SK-N-SH (cell line): ENCODE data around the gene ELAVL4. TPM values are rescaled to one million over a fixed set of nuclear protein-coding genes. Genes with fewer than 3 reads are reported as not detected.

Experiments
- CTCF ChIA-PET: fragments of 300-600, 350-600 bp; formaldehyde crosslinking; extraction: SDS; loops from one replicate; lab custom pipeline; 2021; lab: Yijun Ruan, JAX
- POLR2A ChIA-PET: fragments of 350-600 bp; sonication (Branson Sonifier 250); formaldehyde crosslinking; extraction: SDS; loops from one replicate; lab custom pipeline; 2020; ENCODE audit warnings: antibody characterized with exemption, inconsistent platforms; lab: Yijun Ruan, JAX
- DNase-seq: peaks from one replicate; pipeline ENCODE4 v3.0.0; 2012
- H2AFZ ChIP-seq: fragments of 200-600 bp; sonication (generic); 2 replicates; pipeline ENCODE4 v1.8.1; 2016; ENCODE audit warnings: antibody characterized with exemption, mild to moderate bottlenecking, low read depth
- H3F3A ChIP-seq: fragments of 200-600 bp; sonication (generic); replicated peaks from 2 replicates; pipeline ENCODE3; 2016; ENCODE audit warnings: antibody characterized with exemption, mild to moderate bottlenecking; ENCODE audit not compliant: insufficient read depth
- H3K27ac ChIP-seq, 2 experiments: fragments of 200-500 bp in 1 of 2; fragments of 200-600 bp in 1 of 2; sonication (Bioruptor generic) in 1 of 2; sonication (generic), shearing (Covaris generic) in 1 of 2; 2 replicates each; pipeline versions ENCODE4 v1.5.1 to v1.6.1; 2014 to 2016; ENCODE audit warnings: low read depth in 2 of 2, inconsistent platforms in 1 of 2, low read length in 1 of 2, mild to moderate bottlenecking in 1 of 2, mixed read lengths in 1 of 2
- H3K27me3 ChIP-seq: fragments of 200-600 bp; sonication (generic), shearing (Covaris generic); 2 replicates; pipeline ENCODE4 v1.6.1; 2016; ENCODE audit warnings: mixed run types; ENCODE audit not compliant: insufficient read depth
- H3K36me3 ChIP-seq, 2 experiments: fragments of 200-500 bp in 1 of 2; fragments of 200-600 bp in 1 of 2; sonication (Bioruptor generic) in 1 of 2; sonication (generic) in 1 of 2; replicated peaks in 1 of 2; 2 replicates each; pipeline versions ENCODE3 to v1.5.1; 2014 to 2016; ENCODE audit warnings: low read length in 1 of 2, mild to moderate bottlenecking in 1 of 2; ENCODE audit not compliant: insufficient read depth in 2 of 2, control insufficient read depth in 1 of 2
- H3K4me1 ChIP-seq, 2 experiments: fragments of 200-500 bp in 1 of 2; fragments of 200-600 bp in 1 of 2; sonication (Bioruptor generic) in 1 of 2; sonication (generic), shearing (Covaris generic) in 1 of 2; 2 replicates each; pipeline versions ENCODE4 v1.5.1 to v1.6.1; 2014 to 2016; ENCODE audit warnings: low read depth in 1 of 2, low read length in 1 of 2, mixed run types in 1 of 2; ENCODE audit not compliant: insufficient read depth in 2 of 2, control insufficient read depth in 1 of 2
- H3K4me2 ChIP-seq: fragments of 200-600 bp; sonication (generic), shearing (Covaris generic); 2 replicates; pipeline ENCODE4 v1.6.1; 2017; ENCODE audit warnings: mixed run types
- H3K4me3 ChIP-seq, 2 experiments: fragments of 200-500 bp in 1 of 2; fragments of 200-600 bp in 1 of 2; sonication (Bioruptor generic) in 1 of 2; sonication (generic), shearing (Covaris generic) in 1 of 2; 2 replicates each; pipeline versions ENCODE4 v1.5.1 to v1.8.1; 2014 to 2016; ENCODE audit warnings: low read depth in 2 of 2, inconsistent platforms in 1 of 2, low read length in 1 of 2, mild to moderate bottlenecking in 1 of 2, mixed read lengths in 1 of 2, moderate library complexity in 1 of 2
- H3K79me2 ChIP-seq: fragments of 200-600 bp; sonication (generic); 2 replicates; pipeline ENCODE4 v1.8.1; 2017; ENCODE audit warnings: mild to moderate bottlenecking; ENCODE audit not compliant: insufficient read depth
- H3K9ac ChIP-seq: fragments of 200-600 bp; sonication (generic); 2 replicates; pipeline ENCODE4 v1.6.1; 2017; ENCODE audit warnings: mixed run types
- H3K9me2 ChIP-seq: fragments of 200-600 bp; sonication (generic); 2 replicates; pipeline ENCODE4 v1.6.1; 2017; ENCODE audit warnings: mixed run types
- H3K9me3 ChIP-seq: fragments of 200-600 bp; sonication (generic); 2 replicates; pipeline ENCODE4 v1.6.1; 2017; ENCODE audit warnings: mixed run types, mild to moderate bottlenecking, moderate library complexity
- H4K20me1 ChIP-seq: fragments of 200-600 bp; sonication (generic); 2 replicates; pipeline ENCODE4 v1.6.1; 2017; ENCODE audit warnings: mild to moderate bottlenecking, mixed run types; ENCODE audit not compliant: insufficient read depth
- FOSL2 ChIP-seq: IDR thresholded peaks from 2 replicates; pipeline ENCODE4 v1.4.0; 2012; ENCODE audit warnings: low read depth, mild to moderate bottlenecking, moderate library complexity, borderline replicate concordance
- FOXM1 ChIP-seq: IDR thresholded peaks from 2 replicates; pipeline ENCODE4 v1.4.0; 2012; ENCODE audit warnings: low read depth, mild to moderate bottlenecking
- JUND ChIP-seq: IDR thresholded peaks from 2 replicates; pipeline ENCODE4 v1.4.0; 2012
- MXI1 ChIP-seq: IDR thresholded peaks from 2 replicates; pipeline ENCODE4 v1.6.1; 2012; ENCODE audit warnings: mild to moderate bottlenecking, low read depth, low read length, improper control_type of control experiment
- RAD21 ChIP-seq: IDR thresholded peaks from 2 replicates; pipeline ENCODE4 v1.6.1; 2012; ENCODE audit warnings: mild to moderate bottlenecking, low read length
- RCOR1 ChIP-seq: fragments of 150-350 bp; IDR thresholded peaks from 2 replicates; pipeline ENCODE4 v1.6.1; 2017; ENCODE audit warnings: antibody characterized with exemption, low read length
- TAF1 ChIP-seq: IDR thresholded peaks from 2 replicates; pipeline ENCODE4 v1.6.1; 2012; ENCODE audit warnings: low read depth, mild to moderate bottlenecking, low read length, moderate library complexity, borderline replicate concordance
- TEAD4 ChIP-seq: IDR thresholded peaks from 2 replicates; pipeline ENCODE4 v1.4.0; 2012; ENCODE audit warnings: mild to moderate bottlenecking, borderline replicate concordance; ENCODE audit not compliant: insufficient read depth
- YY1 ChIP-seq: IDR thresholded peaks from 2 replicates; pipeline ENCODE4 v1.4.0; 2012; ENCODE audit warnings: low read depth, mild to moderate bottlenecking
- WGBS: methylation state at CpG from one replicate; pipeline ENCODE4 v1.1.6; 2017; ENCODE audit warnings: low lambda C conversion rate; 5-methylcytosine and 5-hydroxymethylcytosine counted together
- polyA plus RNA-seq, 3 experiments: library from polyadenylated mRNA; depleted of rRNA; stranded (reverse); fragments of >200 nt; gene quantifications; 2 replicates each; pipeline ENCODE4 v1.2.3, GENCODE V29; 2012
- TF ChIP-seq, protein P1 (sequence below): fragments of 150-350 bp; IDR thresholded peaks from 2 replicates; pipeline ENCODE4 v1.6.1; 2017; ENCODE audit warnings: antibody characterized with exemption, low read length, low read depth, borderline replicate concordance
- TF ChIP-seq, protein P2 (sequence below): fragments of 200-600 bp; sonication (generic); IDR thresholded peaks from 2 replicates; pipeline ENCODE4 v1.6.1; 2017; ENCODE audit warnings: antibody characterized with exemption, mild to moderate bottlenecking, moderate library complexity

The ELAVL4 gene
- polyA plus RNA-seq, 1 of the 3 experiments (the other 2 are of a cell fraction): 2.7 TPM

DNA sequence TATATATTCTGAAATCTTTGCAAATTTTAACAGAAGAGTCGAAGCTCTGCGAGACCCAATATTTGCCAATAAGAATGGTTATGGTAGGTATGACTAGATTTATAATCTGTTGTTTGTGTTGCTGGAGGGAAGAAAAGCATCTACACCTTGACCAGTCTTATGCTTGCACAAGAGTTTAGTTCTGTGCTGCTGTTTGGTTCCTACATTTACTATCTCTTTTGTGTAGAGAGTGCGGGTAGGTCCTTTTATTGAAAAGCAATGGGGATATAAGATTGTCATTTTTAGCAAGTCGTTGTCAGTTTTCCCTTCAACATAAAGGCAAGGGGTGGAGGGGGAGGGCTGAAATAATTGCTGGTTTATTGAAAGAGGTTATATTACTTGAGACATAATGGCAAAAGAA lies 396 bp downstream of the ELAVL4 start:
- H2AFZ ChIP-seq: 0 out of 2 replicates have a peak overlapping the region, but pooled peaks have one; percentile 17
- H3K9me3 ChIP-seq: no peaks in the 10 kb centered on the region
- CTCF ChIA-PET: interaction anchor here (1.0 to 12.9 kb wide), 10 partner anchors 12 to 1536 kb away, joined by 3 to 117 read pairs (median 4); no protein-coding TSS in a partner anchor
- H3K4me1 ChIP-seq: no peaks in the 10 kb centered on the region; a peak in 2 of 4 replicates
- DNase-seq: no peak
- H3K36me3 ChIP-seq: no peaks in the 10 kb centered on the region
- H3K9me2 ChIP-seq: no peaks in the 10 kb centered on the region
- POLR2A ChIA-PET: interaction anchor here (0.8 to 8.8 kb wide), 12 partner anchors 61 to 1191 kb away, joined by 3 to 87 read pairs (median 6); no protein-coding TSS in a partner anchor
- H3K4me2 ChIP-seq: peak overlapping the region; percentile 74
- peaks cover 5% of the 10 kb centered on the region; the same call in 1 of the 2 replicates for H3K27me3 ChIP-seq
- H4K20me1 ChIP-seq: no peaks in the 10 kb centered on the region
- H3F3A ChIP-seq: no peaks in the 10 kb centered on the region
- no peaks in the 10 kb centered on the region for H3K79me2 ChIP-seq
- H3K9ac ChIP-seq: no peak overlapping the region
- H3K27ac ChIP-seq: peak overlapping the region in 1 of 2 experiments; percentile 92; a peak in 2 of 4 replicates
- TF ChIP-seq FOXM1: no peak
- peak overlapping the region; percentile 39 to 59; a peak in 3 of 4 replicates for H3K4me3 ChIP-seq
- 8% methylated on average over 4 of the region's 4 CpGs for WGBS

DNA sequence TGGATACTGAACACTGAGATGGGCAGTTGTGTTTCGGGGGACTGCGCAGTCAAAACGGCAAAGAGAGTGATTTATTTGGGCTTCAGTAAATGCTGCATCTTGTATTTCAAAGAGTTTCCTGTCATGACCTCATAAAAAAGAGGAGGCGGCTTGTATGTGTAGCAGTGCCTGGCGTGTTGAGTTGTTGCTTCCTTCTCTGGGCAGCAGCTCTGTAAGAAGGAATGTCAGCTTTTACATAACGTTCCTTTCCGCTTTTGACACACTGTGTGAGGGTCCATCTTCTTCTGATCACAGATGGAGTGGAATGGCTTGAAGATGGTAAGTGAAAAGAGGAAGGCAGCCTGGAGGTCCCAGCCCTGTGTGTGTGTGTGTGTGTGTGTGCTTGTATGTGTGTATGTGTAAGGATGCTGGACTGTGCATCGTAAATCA lies 941 bp downstream of the ELAVL4 start:
- H2AFZ ChIP-seq: peak overlapping the region; percentile 17
- no peaks in the 10 kb centered on the region for H3K36me3 ChIP-seq
- H3K4me1 ChIP-seq: no peaks in the 10 kb centered on the region; a peak in 2 of 4 replicates
- no peaks in the 10 kb centered on the region for H3F3A ChIP-seq
- POLR2A ChIA-PET: interaction anchor here (0.6 to 8.8 kb wide), 10 partner anchors 156 to 1192 kb away, joined by 3 to 87 read pairs (median 6); no protein-coding TSS in a partner anchor
- CTCF ChIA-PET: interaction anchor here (1.0 to 12.9 kb wide), 7 partner anchors 156 to 1537 kb away, joined by 3 to 117 read pairs (median 5); no protein-coding TSS in a partner anchor
- H3K4me3 ChIP-seq: peak overlapping the region; percentile 39 to 59
- no peak for DNase-seq
- H3K9me2 ChIP-seq: no peaks in the 10 kb centered on the region
- H3K79me2 ChIP-seq: no peaks in the 10 kb centered on the region
- peak overlapping the region in 1 of 2 experiments; percentile 92; a peak in 2 of 4 replicates for H3K27ac ChIP-seq
- H4K20me1 ChIP-seq: no peaks in the 10 kb centered on the region
- 1% methylated on average over 8 of the region's 8 CpGs for WGBS
- TF ChIP-seq, protein P1, sequence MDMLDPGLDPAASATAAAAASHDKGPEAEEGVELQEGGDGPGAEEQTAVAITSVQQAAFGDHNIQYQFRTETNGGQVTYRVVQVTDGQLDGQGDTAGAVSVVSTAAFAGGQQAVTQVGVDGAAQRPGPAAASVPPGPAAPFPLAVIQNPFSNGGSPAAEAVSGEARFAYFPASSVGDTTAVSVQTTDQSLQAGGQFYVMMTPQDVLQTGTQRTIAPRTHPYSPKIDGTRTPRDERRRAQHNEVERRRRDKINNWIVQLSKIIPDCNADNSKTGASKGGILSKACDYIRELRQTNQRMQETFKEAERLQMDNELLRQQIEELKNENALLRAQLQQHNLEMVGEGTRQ: no peak
- no peak for TF ChIP-seq TEAD4
- no peak for TF ChIP-seq FOSL2
- TF ChIP-seq YY1: no peak
- TF ChIP-seq JUND: no peak
- no peak for TF ChIP-seq RCOR1
- no peak for TF ChIP-seq TAF1
- TF ChIP-seq, protein P2, sequence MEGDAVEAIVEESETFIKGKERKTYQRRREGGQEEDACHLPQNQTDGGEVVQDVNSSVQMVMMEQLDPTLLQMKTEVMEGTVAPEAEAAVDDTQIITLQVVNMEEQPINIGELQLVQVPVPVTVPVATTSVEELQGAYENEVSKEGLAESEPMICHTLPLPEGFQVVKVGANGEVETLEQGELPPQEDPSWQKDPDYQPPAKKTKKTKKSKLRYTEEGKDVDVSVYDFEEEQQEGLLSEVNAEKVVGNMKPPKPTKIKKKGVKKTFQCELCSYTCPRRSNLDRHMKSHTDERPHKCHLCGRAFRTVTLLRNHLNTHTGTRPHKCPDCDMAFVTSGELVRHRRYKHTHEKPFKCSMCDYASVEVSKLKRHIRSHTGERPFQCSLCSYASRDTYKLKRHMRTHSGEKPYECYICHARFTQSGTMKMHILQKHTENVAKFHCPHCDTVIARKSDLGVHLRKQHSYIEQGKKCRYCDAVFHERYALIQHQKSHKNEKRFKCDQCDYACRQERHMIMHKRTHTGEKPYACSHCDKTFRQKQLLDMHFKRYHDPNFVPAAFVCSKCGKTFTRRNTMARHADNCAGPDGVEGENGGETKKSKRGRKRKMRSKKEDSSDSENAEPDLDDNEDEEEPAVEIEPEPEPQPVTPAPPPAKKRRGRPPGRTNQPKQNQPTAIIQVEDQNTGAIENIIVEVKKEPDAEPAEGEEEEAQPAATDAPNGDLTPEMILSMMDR: no peak
- TF ChIP-seq RAD21: no peak
- TF ChIP-seq MXI1: no peak; the same call in 1 of the 2 replicates
- no peaks in the 10 kb centered on the region for H3K9me3 ChIP-seq
- 0 out of 2 replicates have a peak overlapping the region, but pooled peaks have one; percentile 15 for H3K9ac ChIP-seq
- H3K4me2 ChIP-seq: peak overlapping the region; percentile 74
- H3K27me3 ChIP-seq: peaks cover 5% of the 10 kb centered on the region; the same call in 1 of the 2 replicates
